ENCODE data around the gene SCARF2.

Gene SCARF2

GRCh38 chr22:20424932-20425565 lies 12.6 kb downstream of the SCARF2 start:
- Histone ChIP-seq H3K4me3 (ENCODE audit: low read depth in 1 of 2, low read length in 1 of 2) (no peak overlapping the region), H3K9me3 (no peaks in the 10 kb centered on the region), H3K4me1 (ENCODE audit: control insufficient read depth in 1 of 2, insufficient read depth in 1 of 2, low read depth in 1 of 2, low read length in 1 of 2) (peaks cover 17 to 20% of the 10 kb centered on the region in 2 experiments), H3K36me3 (no peaks in the 10 kb centered on the region), H3K27ac (no peak overlapping the region), H3K27me3 (peaks cover 97% of the 10 kb centered on the region)
- TF ChIP-seq, protein P1, sequence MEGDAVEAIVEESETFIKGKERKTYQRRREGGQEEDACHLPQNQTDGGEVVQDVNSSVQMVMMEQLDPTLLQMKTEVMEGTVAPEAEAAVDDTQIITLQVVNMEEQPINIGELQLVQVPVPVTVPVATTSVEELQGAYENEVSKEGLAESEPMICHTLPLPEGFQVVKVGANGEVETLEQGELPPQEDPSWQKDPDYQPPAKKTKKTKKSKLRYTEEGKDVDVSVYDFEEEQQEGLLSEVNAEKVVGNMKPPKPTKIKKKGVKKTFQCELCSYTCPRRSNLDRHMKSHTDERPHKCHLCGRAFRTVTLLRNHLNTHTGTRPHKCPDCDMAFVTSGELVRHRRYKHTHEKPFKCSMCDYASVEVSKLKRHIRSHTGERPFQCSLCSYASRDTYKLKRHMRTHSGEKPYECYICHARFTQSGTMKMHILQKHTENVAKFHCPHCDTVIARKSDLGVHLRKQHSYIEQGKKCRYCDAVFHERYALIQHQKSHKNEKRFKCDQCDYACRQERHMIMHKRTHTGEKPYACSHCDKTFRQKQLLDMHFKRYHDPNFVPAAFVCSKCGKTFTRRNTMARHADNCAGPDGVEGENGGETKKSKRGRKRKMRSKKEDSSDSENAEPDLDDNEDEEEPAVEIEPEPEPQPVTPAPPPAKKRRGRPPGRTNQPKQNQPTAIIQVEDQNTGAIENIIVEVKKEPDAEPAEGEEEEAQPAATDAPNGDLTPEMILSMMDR (IDR thresholded peaks at IDR 0.05), result no peak

DNA sequence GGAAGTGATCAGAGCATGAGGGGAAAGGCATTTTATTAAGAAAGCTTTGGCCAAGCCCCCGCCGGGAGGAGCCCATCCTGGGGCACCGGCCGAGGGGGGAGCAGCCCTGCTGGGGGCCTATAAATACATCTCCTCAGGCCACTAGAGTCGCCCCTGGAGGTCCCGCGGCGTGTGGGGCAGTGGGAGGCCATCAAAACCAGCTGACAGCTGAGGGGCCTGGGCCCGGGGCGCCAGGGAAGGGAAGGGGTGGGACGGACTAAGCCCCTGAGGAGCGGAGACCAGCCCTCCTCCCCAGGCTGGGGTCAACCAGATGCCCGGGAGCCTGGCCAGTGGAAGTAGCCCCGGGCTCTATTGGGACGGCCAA lies 13.1 kb downstream of the SCARF2 start:
- H3K4me1 ChIP-seq (ENCODE audit: control insufficient read depth in 1 of 2, insufficient read depth in 1 of 2, low read depth in 1 of 2, low read length in 1 of 2), result peaks cover 12 to 15% of the 10 kb centered on the region in 2 experiments
- no peak overlapping the region for H3K27ac ChIP-seq
- H3K27me3 ChIP-seq, result peaks cover 92% of the 10 kb centered on the region

DNA sequence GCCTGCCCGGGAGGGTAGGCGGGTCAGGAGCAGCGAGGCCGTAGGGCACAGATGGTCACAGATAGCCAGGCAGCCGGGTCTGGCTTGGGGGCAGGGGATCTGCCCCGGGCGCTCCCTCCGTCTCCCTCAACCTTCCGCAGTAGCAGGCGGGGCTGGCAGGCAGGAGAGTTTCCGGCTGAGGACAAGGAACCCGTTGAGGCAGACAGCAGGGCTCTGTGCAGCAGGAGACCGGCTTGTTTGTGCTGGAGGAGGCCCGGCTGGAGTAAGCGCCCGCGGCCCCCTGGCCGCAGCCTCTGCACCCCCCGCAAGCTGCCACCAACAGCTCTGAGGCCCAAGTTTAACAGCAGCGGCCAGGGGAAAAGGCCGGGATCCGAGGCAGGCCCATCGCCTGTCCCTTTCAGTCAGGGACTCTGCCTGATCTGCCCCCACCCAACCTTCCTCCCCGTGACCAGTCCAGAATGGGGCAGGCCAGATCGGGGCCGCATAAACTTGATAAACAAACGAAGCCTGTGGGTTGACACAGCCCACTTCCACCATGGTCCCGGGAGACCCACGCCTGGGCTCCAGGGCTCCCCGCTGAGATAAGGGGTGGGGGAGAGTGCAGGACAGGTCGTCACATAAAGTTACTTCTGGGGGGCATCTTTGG lies 13.6 kb downstream of the SCARF2 start:
- Histone ChIP-seq H3K4me1 (ENCODE audit: control insufficient read depth in 1 of 2, insufficient read depth in 1 of 2, low read depth in 1 of 2, low read length in 1 of 2) (peaks cover 8 to 10% of the 10 kb centered on the region in 2 experiments), H3K27ac (no peak overlapping the region), H3K9me3 (no peaks in the 10 kb centered on the region), H3K36me3 (no peaks in the 10 kb centered on the region), H3K27me3 (peaks cover 87% of the 10 kb centered on the region), H3K4me3 (ENCODE audit: low read depth in 1 of 2, low read length in 1 of 2) (no peak overlapping the region)
- TF ChIP-seq, protein P1 (IDR thresholded peaks at IDR 0.05), result no peak

More for the DNA sequence above, 13.1 kb downstream of the SCARF2 start:
- no peaks in the 10 kb centered on the region for H3K9me3 ChIP-seq
- H3K4me3 ChIP-seq (ENCODE audit: low read depth in 1 of 2, low read length in 1 of 2), result no peak overlapping the region
- no peaks in the 10 kb centered on the region for H3K36me3 ChIP-seq
- TF ChIP-seq, protein P1 (IDR thresholded peaks at IDR 0.05), result no peak

- Histone ChIP-seq H3K27me3 (peaks cover 83% of the 10 kb centered on the region), H3K4me1 (ENCODE audit: control insufficient read depth in 1 of 2, insufficient read depth in 1 of 2, low read depth in 1 of 2, low read length in 1 of 2) (peaks cover 6 to 8% of the 10 kb centered on the region in 2 experiments), H3K4me3 (ENCODE audit: low read depth in 1 of 2, low read length in 1 of 2) (no peak overlapping the region), H3K27ac (no peak overlapping the region), H3K9me3 (no peaks in the 10 kb centered on the region), H3K36me3 (no peaks in the 10 kb centered on the region)
- TF ChIP-seq, protein P1 (IDR thresholded peaks at IDR 0.05), result no peak
Measured at GRCh38 chr22:20423008-20423905, 14.4 kb downstream of the SCARF2 start.

- no peak overlapping the region for H3K27ac ChIP-seq
- H3K9me3 ChIP-seq, result no peaks in the 10 kb centered on the region
- no peaks in the 10 kb centered on the region for H3K36me3 ChIP-seq
- peaks cover 75% of the 10 kb centered on the region for H3K27me3 ChIP-seq
- H3K4me3 ChIP-seq (ENCODE audit: low read depth in 1 of 2, low read length in 1 of 2), result no peak overlapping the region
- TF ChIP-seq, protein P1 (IDR thresholded peaks at IDR 0.05), result no peak
- H3K4me1 ChIP-seq (ENCODE audit: control insufficient read depth in 1 of 2, insufficient read depth in 1 of 2, low read depth in 1 of 2, low read length in 1 of 2), result peaks cover 10 to 12% of the 10 kb centered on the region in 2 experiments
Measured at GRCh38 chr22:20422271-20423007, 15.2 kb downstream of the SCARF2 start.

All from neutrophil (primary cell).